Stimulated activated CD8-positive, alpha-beta memory T cell treated with anti-CD3 and anti-CD28 coated beads, Interleukin-12 subunit alpha, Interleukin-12 subunit beta, amount 100 ng/mL, for 1 hour (primary cell): ENCODE results near the gene KIRREL3.
"Not testable (repeated sequence)": the region's sequence is repeated elsewhere in the genome, so short reads cannot be mapped to it uniquely, and the experiment has no call there.

ENCODE experiments used
- DNase-seq: peaks from one replicate; pipeline ENCODE4 v3.0.0-alpha.2; 2020; ENCODE audit warnings: low read depth

Gene KIRREL3

DNA sequence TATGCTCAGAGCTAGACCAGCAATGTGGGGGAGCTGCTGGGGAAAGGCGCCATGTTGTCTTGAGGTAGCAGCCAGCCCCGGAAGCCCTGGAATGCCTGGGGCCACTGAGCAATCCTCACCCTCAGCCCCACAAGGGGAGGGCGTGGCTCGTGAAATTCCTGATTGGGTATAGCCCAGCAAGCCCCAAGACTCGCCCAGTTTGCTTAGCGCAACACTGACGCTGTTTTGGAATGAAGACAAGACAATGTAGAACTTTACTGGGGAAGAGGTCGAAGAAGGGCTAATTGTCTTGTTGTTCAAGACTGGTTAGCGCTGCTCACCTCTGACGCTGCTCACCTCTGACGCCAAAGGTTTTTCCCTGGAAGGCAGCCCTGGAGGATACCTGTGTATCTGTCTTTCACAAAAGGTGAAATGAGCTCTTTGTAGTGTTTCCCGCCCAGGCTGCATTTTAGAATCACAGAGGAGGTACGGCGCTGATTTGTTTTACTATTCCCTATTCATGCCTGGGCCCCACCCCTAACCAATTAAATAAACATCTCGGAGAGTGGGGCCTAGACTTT lies 597.5 kb downstream of the KIRREL3 start:
- no peak for DNase-seq

DNA sequence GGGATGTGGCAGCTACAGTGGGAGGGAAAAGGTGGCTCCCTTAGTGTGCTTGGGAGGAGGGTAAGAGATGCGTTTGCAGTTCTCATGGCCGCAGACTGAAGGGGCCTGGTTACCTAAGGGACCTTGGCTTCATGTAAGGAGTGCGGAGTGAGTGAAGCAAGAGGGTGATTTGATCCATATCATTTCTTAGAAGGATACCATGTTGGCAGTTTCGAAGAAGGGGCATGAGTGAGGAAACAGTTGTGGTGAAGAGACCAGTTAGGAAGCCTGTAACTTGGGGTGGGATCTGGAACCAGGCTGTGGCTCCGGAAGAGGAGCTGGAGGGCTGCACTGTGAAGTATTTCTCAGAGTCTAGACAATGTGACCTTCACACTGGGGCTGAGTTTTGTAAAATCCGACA lies 600.1 kb downstream of the KIRREL3 start:
- no peak for DNase-seq

DNA sequence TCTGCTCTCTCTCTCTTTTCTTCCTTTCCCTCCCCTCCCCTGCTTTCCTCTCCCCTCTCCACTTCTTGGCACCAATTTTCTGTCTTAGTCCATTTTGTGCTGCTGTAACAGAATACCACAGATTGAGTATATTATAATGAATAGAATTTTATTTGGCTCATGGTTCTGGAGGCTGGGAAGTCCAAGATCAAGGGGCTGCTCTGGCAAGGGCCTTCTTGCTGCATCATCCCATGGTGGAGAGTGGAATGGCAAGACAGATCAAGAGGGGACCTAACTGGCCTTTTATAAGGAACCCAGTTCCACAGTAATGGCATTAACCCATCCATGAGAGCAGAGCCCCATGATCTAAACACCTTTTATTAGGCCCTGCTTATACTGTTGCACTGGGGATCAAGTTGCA lies 600.6 kb downstream of the KIRREL3 start:
- DNase-seq: no peak

DNA sequence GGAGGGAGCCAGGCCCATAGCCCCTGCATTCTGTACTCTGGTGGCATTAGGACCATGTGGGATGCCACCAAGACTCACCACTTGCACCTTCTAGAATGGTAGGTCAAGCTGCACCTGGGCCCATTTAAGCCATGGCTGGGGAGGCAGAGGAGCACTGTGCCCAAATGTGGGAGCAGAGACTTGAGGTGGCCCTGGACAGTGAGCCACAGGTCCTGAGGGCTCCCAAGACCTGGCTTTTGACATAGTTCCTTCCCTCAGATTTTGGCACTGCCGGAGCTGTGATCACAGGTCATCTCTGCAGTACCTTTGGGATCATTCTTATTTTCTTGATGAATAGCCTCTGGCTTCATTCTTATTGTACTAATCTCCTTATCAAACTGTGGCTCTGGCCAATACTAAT lies 601.8 kb downstream of the KIRREL3 start:
- DNase-seq: no peak

DNA sequence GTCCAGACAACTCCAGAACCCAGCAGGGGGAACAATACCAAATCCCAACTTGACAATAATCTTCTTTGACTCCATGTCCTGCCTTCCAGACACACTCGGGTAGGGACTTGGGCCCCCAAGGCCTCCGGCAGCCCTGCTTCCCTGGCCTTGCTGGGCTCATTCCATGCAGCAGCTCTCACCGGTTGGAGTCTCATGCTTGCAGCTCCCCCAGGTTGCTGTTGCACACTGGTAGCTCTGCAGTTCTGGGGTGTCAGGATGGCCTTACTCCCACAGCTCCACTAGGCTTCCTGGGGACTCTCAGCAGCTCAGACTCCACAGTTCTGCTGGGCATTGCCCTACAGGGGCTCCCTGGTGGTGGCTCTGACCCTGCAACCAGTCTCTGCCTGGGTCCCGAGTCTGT lies 602.3 kb downstream of the KIRREL3 start:
- DNase-seq: no peak

DNA sequence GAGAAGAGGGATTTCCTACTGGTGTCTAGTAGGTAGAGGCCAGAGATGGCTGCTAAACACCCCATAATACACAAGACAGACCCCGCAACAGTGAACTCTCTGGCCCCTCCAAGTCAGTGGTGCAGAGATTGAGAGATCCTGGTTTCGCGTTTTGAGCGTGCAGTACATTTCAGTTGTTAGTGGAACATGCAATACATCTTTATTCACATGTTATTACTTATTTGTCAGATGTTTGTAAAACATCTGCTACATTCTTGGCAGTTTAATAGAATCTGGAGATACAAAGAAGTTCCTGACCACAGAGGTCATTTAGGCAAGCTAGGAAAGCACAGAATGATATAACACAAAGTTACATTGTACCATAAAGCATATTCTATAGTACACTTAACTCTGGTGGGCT lies 603.6 kb downstream of the KIRREL3 start:
- DNase-seq: no peak

DNA sequence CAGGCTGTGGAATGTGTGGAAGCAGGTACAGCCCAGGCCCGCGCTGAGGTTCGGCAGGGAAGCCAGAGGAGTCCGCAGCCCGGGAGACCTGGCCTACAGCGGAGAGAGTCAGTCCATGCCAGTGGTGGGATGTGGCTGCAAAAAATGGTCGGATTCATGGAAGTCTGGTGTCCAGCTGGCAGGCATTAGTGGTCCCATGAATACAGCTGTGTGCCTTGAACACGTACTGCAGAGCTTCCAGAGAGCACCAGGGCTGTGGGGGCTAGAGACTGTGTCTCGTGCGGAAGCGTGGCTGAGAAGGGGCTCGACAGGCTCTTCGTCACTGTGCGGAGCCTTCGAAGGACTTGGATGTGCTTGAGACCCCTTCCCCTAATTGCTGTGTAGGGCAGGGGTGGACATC lies 604.3 kb downstream of the KIRREL3 start:
- DNase-seq: not testable (repeated sequence)

DNA sequence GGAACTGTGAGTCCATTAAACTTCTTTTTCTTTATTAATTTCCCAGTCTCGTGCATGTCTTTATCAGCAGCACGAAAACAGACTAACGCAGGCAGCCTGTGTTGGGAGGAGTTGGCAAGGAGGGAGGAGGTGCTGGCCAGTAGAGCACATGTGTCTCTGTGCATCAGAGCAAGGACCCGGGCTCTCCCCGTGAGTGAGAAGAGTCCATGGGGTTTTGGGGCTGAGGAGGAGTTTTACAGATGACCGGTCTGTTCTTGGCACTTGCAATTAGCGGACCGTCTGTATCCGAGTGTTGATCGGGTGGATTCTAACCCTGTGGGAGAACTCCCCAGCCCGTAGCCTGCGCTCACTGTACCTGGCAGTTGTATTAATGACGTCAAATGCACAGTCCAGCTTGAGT lies 604.8 kb downstream of the KIRREL3 start:
- not testable (repeated sequence) for DNase-seq

DNA sequence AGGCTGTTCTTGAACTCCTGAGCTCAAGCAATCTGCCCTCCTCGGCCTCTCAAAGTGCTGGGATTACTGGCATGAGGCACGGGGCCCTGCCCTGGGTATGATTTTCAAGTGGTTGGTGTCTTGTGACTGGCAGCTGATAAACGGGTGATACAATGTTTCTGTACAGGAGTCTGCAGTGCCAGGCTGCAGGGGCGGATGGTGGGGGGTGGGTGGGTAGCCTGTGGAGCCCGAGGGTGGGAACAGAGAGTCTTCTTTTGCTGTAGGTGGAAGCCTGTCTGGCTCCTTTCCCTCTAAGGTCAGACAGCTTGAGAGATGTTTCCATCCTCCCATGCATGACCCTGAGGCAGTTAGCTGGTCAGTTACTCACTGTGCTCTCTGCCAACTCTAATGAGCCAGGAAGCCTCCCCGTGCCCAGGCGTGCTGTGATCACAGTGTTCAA lies 605.9 kb downstream of the KIRREL3 start:
- DNase-seq: not testable (repeated sequence)

DNA sequence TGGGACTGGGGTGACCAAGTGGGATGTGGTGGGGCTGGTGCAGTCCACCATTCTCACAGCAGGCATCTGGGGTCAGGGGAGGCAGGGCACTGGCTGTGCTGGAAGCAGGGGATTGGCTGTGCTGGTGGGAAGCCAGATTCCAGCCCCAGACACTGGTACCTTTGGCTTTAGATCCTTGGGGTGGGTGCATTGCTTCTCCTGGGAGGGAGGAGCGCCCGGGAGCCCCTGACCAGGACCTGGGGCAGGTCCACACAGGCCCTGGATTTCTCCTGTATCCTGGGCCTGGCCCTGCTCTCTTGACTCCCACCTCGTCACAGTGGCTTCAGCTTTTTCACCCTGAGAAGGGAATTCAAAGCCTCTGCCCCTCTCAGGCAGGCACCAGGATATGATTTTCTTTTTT lies 606.5 kb downstream of the KIRREL3 start:
- DNase-seq: no peak

DNA sequence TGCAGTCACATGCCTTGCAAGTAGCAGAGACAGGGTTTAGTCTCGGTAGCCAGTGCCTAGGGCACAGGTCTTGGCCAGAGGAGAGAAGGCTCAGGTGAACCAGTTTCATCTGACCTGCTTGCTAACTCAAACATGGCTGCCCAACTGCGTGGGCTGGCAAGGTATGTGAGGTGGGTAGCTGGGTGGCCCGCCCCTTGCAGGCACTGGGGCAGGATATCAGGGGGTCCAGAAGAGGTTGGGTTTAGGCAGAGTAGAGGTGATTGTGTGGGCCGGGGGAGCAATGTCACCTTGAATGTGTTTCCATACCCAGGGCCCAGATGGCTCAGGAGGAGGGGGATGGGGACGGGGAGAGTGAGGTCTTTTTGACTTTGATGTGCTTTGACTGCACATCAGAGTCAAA lies 607.4 kb downstream of the KIRREL3 start:
- DNase-seq: no peak

DNA sequence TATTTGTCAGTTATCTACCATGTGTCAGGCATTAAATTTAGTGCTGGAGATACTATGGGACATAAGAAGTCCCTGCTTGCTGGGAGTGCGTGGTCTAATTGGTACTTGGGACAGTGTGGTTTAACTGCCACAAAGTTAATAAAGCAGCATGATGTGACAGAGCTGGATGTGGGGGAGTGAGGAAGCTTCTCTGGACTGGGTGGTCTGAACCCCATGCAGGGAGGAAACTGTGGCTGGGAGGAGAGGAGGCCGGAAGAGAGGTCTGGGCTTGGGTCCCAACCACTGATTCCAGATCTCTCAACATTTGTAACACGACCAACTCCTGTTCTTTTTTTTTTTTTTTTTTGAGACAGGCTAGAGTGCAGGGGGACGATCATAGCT lies 607.9 kb downstream of the KIRREL3 start:
- no peak for DNase-seq

DNA sequence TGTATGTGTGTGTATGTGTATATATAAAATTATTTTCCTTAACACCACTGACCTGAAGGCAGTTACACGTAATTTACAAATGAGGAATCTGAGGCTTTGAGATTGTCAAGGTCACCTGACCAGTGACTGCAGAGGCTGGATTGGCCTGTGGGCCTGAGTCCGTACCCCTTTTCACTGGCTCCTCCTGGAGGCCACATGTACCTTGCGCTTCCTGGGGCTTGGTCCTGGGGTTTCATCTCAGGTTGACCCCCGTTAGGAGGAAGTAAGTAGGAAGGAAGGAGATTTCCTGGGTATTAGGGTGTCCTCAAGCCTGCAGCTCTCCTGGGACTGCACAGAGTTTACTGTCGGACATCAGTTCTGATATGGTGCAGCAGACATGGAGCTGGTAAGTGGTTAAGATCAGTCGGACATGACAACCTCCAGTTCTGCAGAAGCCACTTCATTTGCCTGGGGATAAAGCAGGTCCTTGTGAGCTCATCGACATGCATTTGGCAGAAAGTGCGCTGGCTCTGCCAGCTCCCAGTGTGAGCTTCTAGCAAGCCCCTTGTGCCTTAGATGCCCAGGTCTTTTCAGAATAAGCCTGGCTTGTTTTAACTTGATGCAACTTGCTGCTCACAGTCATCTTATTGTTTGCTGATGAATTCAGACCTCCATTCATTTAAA lies 608.5 kb downstream of the KIRREL3 start:
- DNase-seq: no peak

DNA sequence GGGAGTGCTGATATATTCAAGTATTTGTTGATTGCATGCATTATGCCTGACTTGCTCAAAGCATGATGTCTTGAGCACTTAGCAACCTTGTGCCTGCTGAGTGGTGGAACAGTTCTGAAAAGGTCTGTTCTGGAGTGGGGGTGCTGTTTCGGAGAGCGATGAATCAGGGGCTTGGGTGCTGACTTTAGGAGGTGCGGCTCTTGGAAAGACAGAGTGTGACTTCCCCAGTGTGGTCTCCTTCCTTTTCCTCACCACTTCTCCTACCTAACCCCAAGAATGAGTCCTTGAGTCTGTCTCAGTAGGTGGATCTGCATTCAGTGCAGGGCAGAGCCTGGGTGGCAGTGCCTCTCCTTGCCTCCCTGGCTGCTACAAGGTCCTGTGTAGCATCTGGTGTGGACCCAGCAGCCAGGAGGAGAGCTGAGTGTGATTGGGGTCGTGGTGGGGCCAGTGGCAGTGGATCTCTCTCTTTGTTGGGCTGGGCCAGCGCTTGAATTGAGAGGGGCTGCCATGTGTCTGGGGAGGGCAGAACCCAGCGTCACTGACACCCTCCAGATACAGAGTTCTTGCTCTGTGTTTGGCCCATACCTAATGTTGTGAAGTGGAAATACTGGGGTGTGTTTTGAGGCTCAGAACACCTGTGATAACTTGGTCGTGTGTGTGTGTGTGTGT lies 609.1 kb downstream of the KIRREL3 start:
- DNase-seq: no peak

DNA sequence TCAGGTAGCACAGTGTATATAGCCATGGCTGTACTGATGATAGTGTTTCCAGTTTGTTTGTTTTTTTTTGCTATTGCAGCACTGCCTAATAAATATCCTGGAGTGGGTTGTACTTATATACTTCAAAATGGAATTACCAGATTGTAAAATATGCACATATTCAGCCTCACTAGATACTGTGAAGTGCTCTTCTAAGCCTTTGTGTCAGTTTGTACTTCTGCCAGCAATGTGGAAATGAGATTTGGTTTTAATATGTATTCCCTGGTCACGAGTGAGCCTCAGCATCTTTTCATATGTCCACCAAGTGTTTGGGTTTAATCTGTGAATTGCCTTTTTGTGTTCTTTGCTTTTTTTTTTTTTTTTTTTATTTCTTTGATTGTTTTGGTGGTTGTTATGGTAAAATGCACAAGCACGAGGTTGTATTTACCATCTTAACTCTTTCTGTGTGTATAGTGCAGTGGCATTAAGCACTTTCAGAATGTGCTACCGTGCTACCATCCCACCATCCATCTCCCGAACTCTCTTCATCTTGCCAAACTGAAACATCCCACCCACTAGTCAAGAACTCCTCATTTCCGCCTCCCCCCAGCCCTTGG lies 610.2 kb downstream of the KIRREL3 start:
- no peak for DNase-seq

DNA sequence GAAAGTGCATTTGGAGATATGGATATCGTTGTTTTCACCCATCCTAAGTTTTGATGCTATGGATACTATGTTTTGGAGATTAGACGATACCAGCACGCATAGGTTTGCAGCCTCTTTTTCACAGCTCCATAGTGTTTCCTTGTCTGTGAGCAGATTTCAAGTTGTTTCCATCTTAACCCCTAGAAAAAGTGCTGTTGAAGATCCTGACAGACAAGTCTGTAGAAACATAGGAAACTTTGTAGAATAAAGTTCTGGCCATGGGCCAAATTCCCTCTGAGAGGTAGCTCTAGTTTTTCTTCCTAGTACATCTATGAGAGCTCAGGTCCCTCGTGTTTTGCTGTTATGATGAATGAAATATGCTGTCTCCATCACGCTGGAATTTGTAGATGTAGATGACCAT lies 612.7 kb downstream of the KIRREL3 start:
- DNase-seq: no peak

DNA sequence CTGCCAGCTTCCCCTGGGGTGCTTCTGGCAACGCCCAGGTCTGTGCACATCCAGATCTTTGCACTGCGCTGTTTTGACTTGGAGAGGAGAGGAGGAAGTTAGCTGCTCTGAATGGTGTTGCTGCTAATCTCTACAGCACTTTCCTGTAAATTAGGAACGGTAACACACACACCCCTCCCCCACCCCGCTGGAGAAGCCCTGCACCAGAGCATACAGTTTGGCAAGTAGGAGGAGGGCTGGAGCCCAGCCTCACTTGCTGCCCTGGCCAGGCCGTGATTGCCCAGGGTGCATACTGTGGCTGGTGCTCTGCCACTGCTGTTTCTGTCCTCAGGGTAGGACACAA lies 613.9 kb downstream of the KIRREL3 start:
- DNase-seq: not testable (repeated sequence)

DNA sequence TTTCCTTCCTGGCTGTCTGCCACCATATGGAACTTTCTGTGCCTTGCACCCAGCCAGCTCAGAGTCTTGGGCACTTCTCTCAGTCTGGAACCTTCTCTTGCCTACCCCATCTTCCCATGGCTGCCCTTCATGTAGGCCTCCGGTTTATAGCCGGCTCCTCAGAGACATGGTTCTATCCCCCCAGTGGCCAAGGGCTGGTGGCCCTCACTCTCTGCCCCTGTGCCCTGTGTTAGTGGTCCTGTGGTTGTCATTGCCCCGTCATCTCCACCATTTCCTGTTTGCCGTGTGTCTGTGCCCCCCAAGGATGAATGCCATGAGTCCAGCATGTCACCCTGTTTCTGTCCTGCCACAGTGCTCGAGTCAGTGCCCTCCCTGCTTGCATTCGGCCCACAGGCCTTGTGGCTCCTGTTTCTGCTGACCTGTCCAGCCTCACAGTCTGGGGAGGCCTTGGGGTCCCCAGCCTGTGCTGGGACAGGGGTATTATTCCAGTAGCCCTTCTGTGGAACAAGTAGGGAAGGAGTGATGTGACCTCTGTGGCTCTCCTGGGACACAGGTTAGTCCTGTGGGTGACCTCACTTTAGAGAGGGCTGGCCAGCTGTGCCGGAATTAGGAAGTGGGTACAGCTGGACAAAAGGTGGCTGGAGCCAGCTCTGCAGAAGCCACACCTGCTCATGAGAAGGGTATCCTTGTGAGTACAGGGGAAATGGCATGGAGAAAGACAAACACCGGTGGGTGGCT lies 614.4 kb downstream of the KIRREL3 start:
- no peak for DNase-seq

DNA sequence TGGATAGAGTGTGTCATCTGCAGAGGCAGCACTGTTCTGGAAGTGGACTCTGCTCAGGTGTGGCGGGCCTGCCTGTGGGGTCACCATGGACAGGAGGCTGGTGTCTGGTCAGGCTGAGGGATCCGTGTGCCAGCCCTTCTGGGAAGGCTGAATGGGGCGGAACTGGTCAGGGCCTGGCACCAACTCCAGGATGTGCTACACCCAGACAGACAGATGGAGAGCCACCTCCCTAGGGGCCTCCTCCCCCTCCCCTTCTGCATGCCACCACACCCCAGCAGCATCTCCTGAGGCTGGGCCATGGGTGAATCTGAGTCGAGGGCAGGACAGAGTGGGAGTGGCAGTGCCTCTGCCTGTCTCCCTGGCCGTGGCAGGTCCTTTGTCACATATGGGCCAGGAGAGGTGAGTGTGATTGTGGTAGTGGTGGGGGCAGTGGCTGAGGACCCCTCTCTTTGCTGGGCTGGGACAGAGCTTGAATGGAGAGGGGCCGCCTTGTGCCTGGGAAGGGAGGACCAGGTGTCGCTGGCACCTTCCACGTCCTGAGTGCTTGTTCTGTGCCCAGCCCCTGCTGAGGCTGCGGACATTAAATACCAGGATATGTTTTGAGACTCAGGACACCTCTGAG lies 616.0 kb downstream of the KIRREL3 start:
- DNase-seq: no peak

DNA sequence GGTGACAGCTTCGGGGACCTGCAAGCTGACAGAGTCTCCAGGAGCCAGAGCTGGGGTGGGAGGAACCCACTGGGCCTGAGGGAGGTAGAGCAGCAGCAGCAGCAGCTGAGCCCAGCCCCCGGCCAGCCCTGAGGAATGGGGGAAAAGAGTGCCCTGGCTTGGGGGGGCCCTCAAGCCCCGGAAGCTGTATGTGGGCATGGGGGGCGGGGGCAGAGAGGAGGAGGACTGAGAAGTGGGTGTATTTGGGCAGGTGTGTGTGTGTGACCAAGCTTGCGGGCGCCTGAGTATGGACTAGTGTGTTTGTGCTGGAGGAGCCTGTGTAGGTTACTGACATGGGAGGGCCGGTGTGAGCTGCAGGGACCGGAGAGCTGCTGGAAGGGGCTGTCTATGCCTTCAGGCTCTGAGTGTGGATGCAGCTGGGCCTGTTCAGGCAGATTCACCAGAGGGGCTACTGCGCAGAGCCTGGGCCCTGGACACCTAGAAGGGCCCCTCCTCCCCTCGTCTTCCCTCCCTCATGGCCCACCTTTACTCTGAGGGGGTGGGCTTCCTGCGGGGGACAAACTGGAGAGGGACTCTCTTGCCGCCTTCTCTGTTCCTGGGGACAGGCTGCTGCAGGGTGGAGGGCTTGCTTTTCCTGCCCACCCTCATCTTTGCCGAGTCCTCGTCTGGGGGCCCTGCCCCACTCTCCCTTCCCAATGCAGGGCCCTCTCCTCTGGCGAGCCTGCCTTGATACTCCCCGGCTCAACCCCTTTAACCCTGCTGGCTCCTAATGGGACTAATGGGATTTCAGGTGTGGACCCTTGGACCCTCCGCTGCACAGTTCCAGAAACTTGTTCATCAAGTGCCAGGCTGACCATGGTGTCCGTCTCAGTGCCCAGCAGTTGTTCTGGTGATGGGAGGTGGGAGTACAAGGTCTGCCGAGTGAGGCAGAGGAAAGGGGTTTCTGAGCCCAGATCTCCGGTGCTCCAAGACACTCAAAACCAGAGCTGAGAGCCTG lies 616.9 kb downstream of the KIRREL3 start:
- DNase-seq: no peak

DNA sequence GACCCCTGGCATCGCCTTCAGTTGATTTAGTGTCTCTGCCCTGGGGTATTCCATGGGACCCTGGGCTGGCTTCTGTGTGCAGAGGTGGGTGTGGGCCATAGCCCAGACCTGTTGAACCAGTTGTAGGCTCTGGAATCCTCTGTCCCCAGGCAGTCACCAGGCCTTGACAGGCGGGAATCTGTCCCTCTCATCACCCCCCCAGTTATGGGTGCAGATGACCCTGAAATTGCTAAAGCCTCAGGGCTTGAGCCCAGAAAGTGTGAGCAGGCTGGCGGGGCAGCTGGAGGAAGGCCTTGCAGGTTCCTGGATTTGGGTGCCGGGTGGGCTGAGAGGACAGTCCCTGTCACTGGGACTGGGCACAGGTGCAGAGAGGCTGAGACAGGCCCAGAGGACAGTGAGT lies 617.9 kb downstream of the KIRREL3 start:
- not testable (repeated sequence) for DNase-seq
